Ishikawa (cell line): ENCODE results near the gene FBXO28.

ENCODE experiments used
- CEBPB ChIP-seq: IDR thresholded peaks from 2 replicates; pipeline ENCODE4 v1.6.1; 2012
- YY1 ChIP-seq: IDR thresholded peaks from 2 replicates; pipeline ENCODE4 v1.6.1; 2012; ENCODE audit warnings: low read depth

DNA sequence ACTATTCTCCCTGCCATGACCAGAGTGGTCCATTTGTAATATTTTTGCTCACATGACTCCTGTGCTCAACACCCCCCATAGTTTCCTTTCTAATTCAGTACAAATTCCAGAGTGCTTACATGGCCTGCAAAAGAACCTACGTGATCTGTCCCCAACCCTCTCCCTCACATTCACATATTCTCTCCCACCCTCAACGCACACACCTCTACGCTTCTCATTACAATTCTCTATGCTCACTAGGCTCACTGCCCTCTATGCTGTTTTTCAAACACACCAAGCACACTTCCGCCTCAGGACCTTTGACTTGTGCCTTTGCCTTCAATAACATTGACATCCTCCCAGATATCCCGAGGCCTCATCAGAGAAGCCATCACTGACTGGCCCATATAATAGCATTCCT lies 23.8 kb upstream of the FBXO28 start:
- no peak for TF ChIP-seq CEBPB
- no peak for TF ChIP-seq YY1
